Heart left ventricle (tissue), 16 donors: ENCODE results near the gene MIEN1. TPM values are rescaled to one million over a fixed set of nuclear protein-coding genes. Genes with fewer than 3 reads are reported as not detected.

Experiments
- ATAC-seq, 4 donors: fragments of 200-7000 bp; cut with Tn5 transposase; one replicate each; pipeline ENCODE4 v1.9.1; 2020 to 2022; ENCODE audit warnings: moderate library complexity in 4 of 4, mild to moderate bottlenecking in 3 of 4, moderate number of reproducible peaks in 1 of 4
- DNase-seq, 5 donors: peaks; one replicate each; pipeline ENCODE4 v3.0.0-alpha.2; 2020
- H3K27ac ChIP-seq, 12 donors: fragments of 200-600 bp; sonication (generic) in 4 of 12; one replicate each; pipeline versions ENCODE4 v1.5.0 to v1.8.0; 2016 to 2022; ENCODE audit warnings: mild to moderate bottlenecking in 2 of 12
- H3K27me3 ChIP-seq, 9 donors: fragments of 200-600 bp; sonication (generic) in 2 of 9; one replicate each; pipeline versions ENCODE4 v1.5.1 to v1.8.0; 2016 to 2022; ENCODE audit warnings: mild to moderate bottlenecking in 3 of 9
- H3K36me3 ChIP-seq, 9 donors: fragments of 200-600 bp; sonication (generic) in 2 of 9; one replicate each; pipeline versions ENCODE4 v1.5.0 to v1.8.0; 2018 to 2022; ENCODE audit warnings: mild to moderate bottlenecking in 2 of 9
- H3K4me1 ChIP-seq, 12 donors: fragments of 200-600 bp; sonication (generic) in 4 of 12; one replicate each; pipeline versions ENCODE4 v1.5.0 to v1.8.0; 2016 to 2022; ENCODE audit warnings: mild to moderate bottlenecking in 3 of 12
- H3K4me3 ChIP-seq, 12 donors: fragments of 200-600 bp; sonication (generic) in 4 of 12; one replicate each; pipeline versions ENCODE4 v1.5.0 to v1.8.0; 2017 to 2022; ENCODE audit warnings: mild to moderate bottlenecking in 9 of 12, moderate library complexity in 4 of 12
- H3K9me3 ChIP-seq, 12 donors: fragments of 200-600 bp; sonication (generic) in 4 of 12; one replicate each; pipeline versions ENCODE4 v1.5.0 to v1.8.0; 2016 to 2022; ENCODE audit warnings: mild to moderate bottlenecking in 1 of 12
- POLR2A ChIP-seq, 2 donors: fragments of 450-650 bp; IDR thresholded peaks; one replicate each; pipeline ENCODE4 v1.6.1; 2017; ENCODE audit warnings: antibody characterized with exemption in 2 of 2, mild to moderate bottlenecking in 2 of 2, moderate library complexity in 2 of 2
- WGBS, 4 donors: extraction: QIAGEN DNeasy Blood & Tissue Kit in 2 of 4; methylation state at CpG; one replicate each; pipeline versions ENCODE4 v1.1.5 to v1.1.7; 2013 to 2018; 5-methylcytosine and 5-hydroxymethylcytosine counted together
- intact Hi-C, 10 donors: fragments of 100-400 bp; cut with DNase I; formaldehyde crosslinking; loops; one replicate each; pipeline versions ENCODE4 v1.11.1 to v1.14.2; 2022
- long read RNA-seq, 3 donors: library from polyadenylated mRNA; unstranded; transcript quantifications; one replicate each; pipeline ENCODE4 v2.0.0, GENCODE V29; 2020 to 2021
- polyA plus RNA-seq, 2 donors: library from polyadenylated mRNA; stranded (reverse); fragments of 200-250 nt; gene quantifications; one replicate each; pipeline ENCODE4 v1.2.3, GENCODE V29; 2013
- total RNA-seq, 9 donors: library from RNA; depleted of rRNA in 2 of 9; stranded (reverse); fragments of >200 nt in 2 of 9; fragmentation: NEBNext Ultra II Directional in 3 of 9; extraction: Animal tissue kit (Norgen Biotek cat#: 25700) in 3 of 9; gene quantifications; one replicate each; pipeline versions ENCODE4 v1.1.0 to v1.2.4, GENCODE V29; 2016 to 2023
- TF ChIP-seq, protein P1 (sequence below), 12 donors: fragments of 200-600 bp; sonication (generic) in 4 of 12; IDR thresholded peaks; one replicate each; pipeline versions ENCODE4 v1.5.0 to v1.8.0; 2018 to 2022; ENCODE audit warnings: antibody characterized with exemption in 12 of 12, mild to moderate bottlenecking in 5 of 12
- donor health status: ischemic (EF 13 %, LVEDD 7.1; RV severe dilation, severe dysfunction).
- donor health status: healthy with polysubstance abuse.
- donor health status: DM: no; HTN: yes; CAD: no.
- donor health status: DM: no; HTN: no; CAD: no.
- donor health status: ischemic (EF 25% LVEDD 6.9; RV normal size, moderate dysfunction).
- donor health status: ischemic (EF 25% LVEDD 5.7; RV mildly dilated, moderate dysfunction).
- donor health status: healthy.
- donor health status: DM: yes; HTN: yes; CAD: no.
- donor health status: ischemic (EF 35%, LVEDD 5.7; RV mildly dilated, moderate dysfunction).
- donor health status: nonischemic (EF 11% LVEDD 7.7; RV severe dilation, severe dysfunction).
- donor health status: DM: yes; HTN: yes; CAD: no.
- donor health status: PGD.
- donor health status: ischemic (EF 29% LVEDD 5.4; RV normal size, mild dysfunction).
- donor health status: nonischemic (EF 23%, LVEDD 6.1; RV moderate dilation, normal function).

The MIEN1 gene, protein sequence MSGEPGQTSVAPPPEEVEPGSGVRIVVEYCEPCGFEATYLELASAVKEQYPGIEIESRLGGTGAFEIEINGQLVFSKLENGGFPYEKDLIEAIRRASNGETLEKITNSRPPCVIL
- total RNA-seq = 10 to 100 TPM; 34.3 to 98.1 (median 53.3) TPM
- polyA plus RNA-seq = 100 to 1,000 TPM in 1 of 2 donors, 10 to 100 TPM in 1; 87.6 to 159 TPM
- long read RNA-seq, donor 1, transcript MIEN1-201 (4 exons, 1,006 nt) = major isoform, 23 of 31 reads
- long read RNA-seq, donor 1, partial matches to known transcripts = 1 of 31 reads
- long read RNA-seq, donor 1, other reads (novel, unspliced or antisense) = 0 of 31 reads
- long read RNA-seq, donor 2, transcript MIEN1-201 (4 exons, 1,006 nt) = major isoform, 13 of 14 reads
- long read RNA-seq, donor 2, partial matches to known transcripts = 1 of 14 reads
- long read RNA-seq, donor 2, other reads (novel, unspliced or antisense) = 0 of 14 reads
- long read RNA-seq, donor 3, transcript MIEN1-201 (4 exons, 1,006 nt) = major isoform, 16 of 27 reads
- long read RNA-seq, donor 3, transcript MIEN1-202 (3 exons, 825 nt) = minor isoform, 9 of 27 reads
- long read RNA-seq, donor 3, partial matches to known transcripts = 0 of 27 reads
- long read RNA-seq, donor 3, other reads (novel, unspliced or antisense) = 0 of 27 reads

DNA sequence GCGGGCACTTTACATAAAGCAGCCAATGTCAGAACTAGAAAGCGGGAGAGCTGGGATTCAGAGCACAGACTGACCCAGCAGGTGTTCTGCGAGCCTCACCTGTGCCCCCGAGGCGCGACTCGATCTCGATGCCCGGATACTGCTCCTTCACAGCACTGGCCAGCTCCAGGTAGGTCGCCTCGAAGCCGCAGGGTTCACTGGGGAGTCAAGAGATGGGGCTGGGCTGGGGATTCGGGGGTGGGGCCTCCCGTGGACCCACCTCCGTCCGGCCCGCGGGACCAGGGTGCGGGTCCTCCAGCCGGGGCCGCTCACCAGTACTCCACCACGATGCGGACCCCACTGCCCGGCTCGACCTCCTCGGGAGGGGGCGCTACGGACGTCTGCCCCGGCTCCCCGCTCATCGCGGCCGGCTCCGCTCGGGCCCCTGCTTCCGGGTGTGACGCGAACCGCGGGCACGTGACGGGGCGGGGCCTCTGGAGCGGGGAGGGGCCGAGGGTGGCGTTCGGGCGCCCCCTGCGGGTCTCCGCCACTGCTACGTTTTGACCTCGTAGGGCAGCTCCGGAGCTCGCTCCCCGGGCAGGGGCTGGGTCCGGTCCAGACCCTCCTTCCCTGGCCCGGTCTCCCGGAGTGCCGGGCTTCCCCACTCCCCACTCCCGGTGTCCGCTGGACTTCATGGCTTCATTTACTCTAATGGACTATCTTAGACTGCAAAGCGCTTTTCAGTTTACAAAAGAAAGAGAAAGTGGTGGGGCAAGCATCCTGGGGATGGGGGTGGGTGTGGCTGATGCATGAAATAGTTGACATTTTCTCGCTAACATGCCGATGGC, at the start of gene MIEN1:
Gene MIEN1 (minus strand): TSS at position 438 of the 827 bp plus-strand sequence. CDS start 37 bp downstream, at position 401.
- peak; percentile 90 to 98 (median 94) for DNase-seq
- WGBS, 4 donors = 1 to 2% (median 1%) methylated on average over 22 to 65 of the region's 65 CpGs
- peak within 1 kb of the TSS; percentile 48 to 97 (median 90) for H3K27ac ChIP-seq
- TF ChIP-seq, protein P1, sequence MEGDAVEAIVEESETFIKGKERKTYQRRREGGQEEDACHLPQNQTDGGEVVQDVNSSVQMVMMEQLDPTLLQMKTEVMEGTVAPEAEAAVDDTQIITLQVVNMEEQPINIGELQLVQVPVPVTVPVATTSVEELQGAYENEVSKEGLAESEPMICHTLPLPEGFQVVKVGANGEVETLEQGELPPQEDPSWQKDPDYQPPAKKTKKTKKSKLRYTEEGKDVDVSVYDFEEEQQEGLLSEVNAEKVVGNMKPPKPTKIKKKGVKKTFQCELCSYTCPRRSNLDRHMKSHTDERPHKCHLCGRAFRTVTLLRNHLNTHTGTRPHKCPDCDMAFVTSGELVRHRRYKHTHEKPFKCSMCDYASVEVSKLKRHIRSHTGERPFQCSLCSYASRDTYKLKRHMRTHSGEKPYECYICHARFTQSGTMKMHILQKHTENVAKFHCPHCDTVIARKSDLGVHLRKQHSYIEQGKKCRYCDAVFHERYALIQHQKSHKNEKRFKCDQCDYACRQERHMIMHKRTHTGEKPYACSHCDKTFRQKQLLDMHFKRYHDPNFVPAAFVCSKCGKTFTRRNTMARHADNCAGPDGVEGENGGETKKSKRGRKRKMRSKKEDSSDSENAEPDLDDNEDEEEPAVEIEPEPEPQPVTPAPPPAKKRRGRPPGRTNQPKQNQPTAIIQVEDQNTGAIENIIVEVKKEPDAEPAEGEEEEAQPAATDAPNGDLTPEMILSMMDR (IDR thresholded peaks at IDR 0.05) = peak; percentile 88 to 98 (median 92)
- peak; percentile 6 to 87 for TF ChIP-seq POLR2A (IDR thresholded peaks at IDR 0.05)
- intact Hi-C loops = loop anchor here in 3 of 10 donors (2.0 to 5.0 kb wide), 5 partner anchors 22 to 108 kb away; partner anchors contain the start of genes PGAP3 (in 2 of the 3) and STARD3 (in 1 of the 3)
- peaks cover 0 to 40% (median 33%) of the 10 kb centered on the region in 9 donors for H3K36me3 ChIP-seq
- peak within 1 kb of the TSS; percentile 56 to 99 (median 81) for H3K4me3 ChIP-seq
- no peaks in the 10 kb centered on the region for H3K9me3 ChIP-seq
- H3K27me3 ChIP-seq = peaks cover 0 to 2% (median 0%) of the 10 kb centered on the region in 9 donors
- H3K4me1 ChIP-seq = peaks cover 0 to 19% (median 8%) of the 10 kb centered on the region in 12 donors
- peak; percentile 87 to 97 (median 96) for ATAC-seq

DNA sequence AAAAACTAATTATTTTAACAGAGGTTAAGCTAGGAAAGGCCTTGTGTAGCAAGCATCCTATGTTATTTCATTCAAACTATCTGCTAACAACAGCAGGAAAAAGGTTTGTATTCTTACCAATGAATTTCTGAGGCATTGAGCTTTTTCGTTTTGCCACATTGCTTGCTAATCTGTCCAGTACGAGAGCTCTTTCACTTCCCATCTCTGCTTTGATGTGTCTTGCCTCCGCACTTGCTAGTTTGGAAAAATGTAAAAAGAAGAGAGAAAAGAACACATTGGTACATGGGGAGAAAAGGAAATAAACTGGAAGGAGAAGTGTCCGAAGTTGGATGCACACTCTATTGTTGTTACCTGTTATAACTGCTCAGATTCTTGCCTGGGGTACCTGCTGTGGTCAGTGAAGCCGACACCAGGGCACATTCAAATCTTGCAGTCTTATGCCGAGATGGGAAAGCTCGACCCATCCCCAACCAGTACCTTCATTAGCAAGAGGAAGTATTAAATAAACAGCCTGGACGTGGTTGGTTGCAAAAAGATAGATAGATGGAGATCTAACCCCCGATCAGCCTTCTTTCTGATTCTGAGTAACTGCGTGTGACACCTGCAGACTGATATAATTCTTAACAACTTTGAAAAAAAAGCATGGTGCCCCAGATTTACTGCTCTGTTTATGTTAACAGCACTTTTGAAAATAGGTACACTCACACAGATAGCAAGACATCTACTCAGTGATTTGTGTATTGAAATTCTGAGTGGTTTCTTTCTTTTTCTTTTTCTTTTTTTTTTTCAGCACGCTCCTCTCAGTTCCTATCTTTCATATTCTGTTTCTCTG, 47.4 kb upstream of the MIEN1 start:
- Histone ChIP-seq H3K27me3 (peaks cover 0 to 41% (median 13%) of the 10 kb centered on the region in 9 donors), H3K4me1 (peaks cover 0 to 22% (median 0%) of the 10 kb centered on the region in 12 donors), H3K9me3 (no peaks in the 10 kb centered on the region), H3K36me3 (no peaks in the 10 kb centered on the region), H3K27ac (peak overlapping the region in 1 of 12 donors; percentile 88), H3K4me3 (peak overlapping the region in 2 of 12 donors; percentile 3 to 47)
- TF ChIP-seq POLR2A (IDR thresholded peaks at IDR 0.05) = no peak
- TF ChIP-seq, protein P1 (IDR thresholded peaks at IDR 0.05) = no peak
- WGBS, 4 donors = 54 to 59% (median 57%) methylated on average over 11 of the region's 11 CpGs
- ATAC-seq (no peak), DNase-seq (no peak)
- intact Hi-C loops = no loop called here

DNA sequence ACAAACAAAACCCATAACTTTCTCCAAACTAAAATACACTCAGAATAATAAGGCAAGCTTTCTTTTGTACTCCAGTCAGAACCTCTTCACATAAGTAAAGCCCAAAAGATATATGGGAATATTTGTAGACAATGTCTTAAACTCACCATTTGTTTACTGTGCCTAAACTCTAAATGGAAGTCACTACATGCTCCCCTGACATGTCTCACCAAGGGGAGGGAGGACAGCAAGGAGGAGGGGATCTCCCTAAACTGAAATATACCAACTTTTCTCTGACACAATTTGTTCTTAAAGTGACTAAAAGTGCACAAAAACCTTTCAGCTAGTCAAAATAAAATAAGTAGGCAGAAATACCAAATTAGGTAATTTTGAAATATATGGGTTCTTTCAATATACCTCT, 45.9 kb upstream of the MIEN1 start:
- H3K36me3 ChIP-seq = no peaks in the 10 kb centered on the region
- peak overlapping the region in 1 of 12 donors; percentile 47 for H3K4me3 ChIP-seq
- no peaks in the 10 kb centered on the region for H3K9me3 ChIP-seq
- peak overlapping the region in 1 of 12 donors; percentile 88 for H3K27ac ChIP-seq
- ATAC-seq (no peak), DNase-seq (no peak)
- TF ChIP-seq, protein P1 (IDR thresholded peaks at IDR 0.05) = no peak
- no peak for TF ChIP-seq POLR2A (IDR thresholded peaks at IDR 0.05)
- peaks cover 0 to 40% (median 11%) of the 10 kb centered on the region in 9 donors for H3K27me3 ChIP-seq
- intact Hi-C loops = no loop called here
- peaks cover 0 to 10% (median 0%) of the 10 kb centered on the region in 12 donors for H3K4me1 ChIP-seq
